ENCODE results near the gene SLC43A2.

GRCh38 chr17:1577583-1578013, 51.0 kb downstream of the SLC43A2 start:
- TF ChIP-seq, protein P1, sequence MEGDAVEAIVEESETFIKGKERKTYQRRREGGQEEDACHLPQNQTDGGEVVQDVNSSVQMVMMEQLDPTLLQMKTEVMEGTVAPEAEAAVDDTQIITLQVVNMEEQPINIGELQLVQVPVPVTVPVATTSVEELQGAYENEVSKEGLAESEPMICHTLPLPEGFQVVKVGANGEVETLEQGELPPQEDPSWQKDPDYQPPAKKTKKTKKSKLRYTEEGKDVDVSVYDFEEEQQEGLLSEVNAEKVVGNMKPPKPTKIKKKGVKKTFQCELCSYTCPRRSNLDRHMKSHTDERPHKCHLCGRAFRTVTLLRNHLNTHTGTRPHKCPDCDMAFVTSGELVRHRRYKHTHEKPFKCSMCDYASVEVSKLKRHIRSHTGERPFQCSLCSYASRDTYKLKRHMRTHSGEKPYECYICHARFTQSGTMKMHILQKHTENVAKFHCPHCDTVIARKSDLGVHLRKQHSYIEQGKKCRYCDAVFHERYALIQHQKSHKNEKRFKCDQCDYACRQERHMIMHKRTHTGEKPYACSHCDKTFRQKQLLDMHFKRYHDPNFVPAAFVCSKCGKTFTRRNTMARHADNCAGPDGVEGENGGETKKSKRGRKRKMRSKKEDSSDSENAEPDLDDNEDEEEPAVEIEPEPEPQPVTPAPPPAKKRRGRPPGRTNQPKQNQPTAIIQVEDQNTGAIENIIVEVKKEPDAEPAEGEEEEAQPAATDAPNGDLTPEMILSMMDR (IDR thresholded peaks at IDR 0.05) = no peak
- TF ChIP-seq POLR2AphosphoS5 (IDR thresholded peaks at IDR 0.05) = no peak
- no peak for TF ChIP-seq POLR2A (IDR thresholded peaks at IDR 0.05)
- no peak for TF ChIP-seq EP300 (IDR thresholded peaks at IDR 0.05)

Data from stomach (tissue), 4 donors.